ENCODE data around the gene CEP78.
"Not testable (repeated sequence)": the region's sequence is repeated elsewhere in the genome, so short reads cannot be mapped to it uniquely, and the experiment has no call there.

CEP78 gene

GRCh38 chr9:78235762-78236550 is at the start of gene CEP78:
CEP78 (plus strand) TSS chr9:78236075; CDS start chr9:78236351, 276 bp downstream.
- DNase-seq: peak; percentile 82 to 89 (median 83)

- DNase-seq: peak; percentile 44 to 53 (median 49)
Measured at GRCh38 chr9:78187763-78188484, 48.0 kb upstream of the CEP78 start.

DNA sequence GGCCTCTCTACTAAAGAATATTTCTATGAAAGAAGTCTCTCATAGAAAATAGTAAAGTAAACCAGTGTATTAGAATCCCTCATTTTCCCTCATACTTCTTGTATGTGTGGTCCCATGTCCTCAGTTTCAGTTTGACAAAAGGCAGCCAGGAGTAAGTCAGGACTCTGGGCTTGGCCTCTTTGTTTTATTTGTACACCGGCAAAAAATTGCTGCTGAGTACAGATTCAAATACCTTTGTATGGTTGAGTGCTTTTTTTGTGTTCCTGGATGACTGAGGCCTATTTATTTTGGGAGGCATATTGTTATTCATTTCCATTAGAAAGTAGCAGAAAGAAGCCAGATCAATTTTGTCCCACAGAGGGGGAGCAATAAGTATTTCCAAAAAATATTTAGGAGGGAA is 47.3 kb upstream of the CEP78 start:
- DNase-seq: no peak

DNA sequence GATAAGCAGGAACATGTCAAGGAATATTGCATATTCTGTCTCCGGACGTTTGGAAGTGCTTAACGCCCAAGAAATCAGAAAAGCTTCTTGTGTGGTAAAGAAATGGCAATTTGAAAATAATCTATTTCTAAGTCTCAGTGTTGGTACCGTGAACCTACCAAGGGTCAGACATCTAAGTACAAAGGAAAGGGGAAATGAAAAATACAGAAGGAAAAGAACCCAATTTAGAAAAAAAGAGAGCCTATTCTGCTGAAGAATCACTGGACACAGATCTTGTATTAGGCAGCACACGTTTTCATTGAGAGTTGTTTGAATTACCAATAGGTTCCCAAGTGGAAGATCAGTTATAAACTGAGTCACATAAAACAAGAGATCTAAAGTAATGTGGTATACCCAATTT is 46.9 kb upstream of the CEP78 start:
- peak in 2 of 3 donors; percentile 24 to 32 for DNase-seq

DNA sequence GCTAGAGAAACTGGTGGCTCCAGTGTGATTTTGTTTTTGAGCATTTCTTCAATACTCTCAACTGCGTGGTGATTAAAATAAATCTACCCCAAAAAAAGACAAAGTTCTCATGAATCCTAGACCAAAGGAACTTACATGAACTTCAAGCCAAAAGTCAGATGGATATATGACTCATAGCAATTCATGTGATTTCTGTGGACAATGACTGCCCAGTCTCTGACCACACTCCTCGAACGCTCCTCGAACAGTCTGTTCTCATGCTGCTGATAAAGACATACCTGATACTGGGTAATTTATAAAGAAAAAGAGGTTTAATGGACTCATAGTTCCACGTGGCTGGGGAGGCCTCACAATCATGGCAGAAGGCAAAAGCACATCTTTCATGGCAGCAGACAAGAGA is 46.4 kb upstream of the CEP78 start:
- peak; percentile 55 to 76 (median 74) for DNase-seq

DNA sequence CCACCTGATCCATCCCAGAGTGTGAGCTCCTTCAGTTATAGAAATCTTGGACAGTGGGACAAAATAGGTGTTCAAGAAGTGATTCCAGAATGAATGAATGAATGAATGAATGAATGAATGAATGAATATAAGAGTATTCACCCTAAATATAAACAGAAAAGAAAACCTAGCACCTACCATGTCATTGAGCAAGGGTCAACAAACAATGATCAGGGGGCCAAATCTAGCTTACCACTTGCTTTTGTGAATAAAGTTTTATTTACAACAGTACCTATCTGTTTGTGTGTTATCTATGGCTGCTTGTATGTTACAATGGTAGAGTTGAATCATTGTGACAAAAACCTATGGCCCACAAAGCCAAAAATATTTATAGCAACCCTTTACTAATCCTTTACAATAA is 43.9 kb upstream of the CEP78 start:
- no peak for DNase-seq

DNA sequence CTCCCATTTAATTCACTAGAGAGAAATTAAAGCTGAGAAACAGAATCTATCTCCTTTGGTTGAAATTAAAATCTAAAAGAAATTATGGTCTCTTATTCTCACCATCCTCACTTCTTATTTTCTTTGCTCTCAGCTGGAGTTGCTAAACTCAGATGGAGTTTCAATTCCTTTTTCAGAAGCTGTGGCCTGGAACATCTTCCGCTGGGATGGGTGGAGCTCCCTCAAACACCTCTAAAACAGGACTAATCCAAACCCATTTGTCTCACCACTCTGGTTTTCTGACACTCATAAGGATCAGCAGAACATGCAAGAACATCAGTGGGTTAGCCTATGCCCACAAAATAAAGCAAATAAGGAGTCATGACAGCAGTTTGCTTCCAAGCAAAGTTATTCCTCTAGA is 39.6 kb upstream of the CEP78 start:
- peak; percentile 18 to 49 (median 39) for DNase-seq

- peak; percentile 33 to 41 (median 34) for DNase-seq
Measured at GRCh38 chr9:78201158-78201777, 34.6 kb upstream of the CEP78 start.

DNA sequence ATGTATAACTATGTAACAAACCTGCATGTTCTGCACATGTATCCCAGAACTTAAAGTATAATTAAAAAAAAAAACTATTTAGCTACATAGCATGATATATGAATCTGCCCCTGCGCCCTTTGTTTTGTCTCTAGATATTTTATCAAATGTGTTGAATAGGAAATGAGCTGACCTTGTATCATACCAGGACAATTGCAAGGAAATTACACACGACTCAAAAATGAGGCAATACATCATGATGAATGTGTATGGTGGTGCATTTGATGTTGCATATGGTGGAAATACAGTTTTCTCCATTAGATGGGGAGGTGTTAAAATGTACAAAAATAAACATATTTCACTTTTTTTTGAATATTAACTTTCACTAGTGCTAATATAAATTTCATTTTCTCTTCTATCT is 28.6 kb upstream of the CEP78 start:
- no peak for DNase-seq

- DNase-seq: no peak
Measured at GRCh38 chr9:78207901-78208300, 28.0 kb upstream of the CEP78 start.

DNA sequence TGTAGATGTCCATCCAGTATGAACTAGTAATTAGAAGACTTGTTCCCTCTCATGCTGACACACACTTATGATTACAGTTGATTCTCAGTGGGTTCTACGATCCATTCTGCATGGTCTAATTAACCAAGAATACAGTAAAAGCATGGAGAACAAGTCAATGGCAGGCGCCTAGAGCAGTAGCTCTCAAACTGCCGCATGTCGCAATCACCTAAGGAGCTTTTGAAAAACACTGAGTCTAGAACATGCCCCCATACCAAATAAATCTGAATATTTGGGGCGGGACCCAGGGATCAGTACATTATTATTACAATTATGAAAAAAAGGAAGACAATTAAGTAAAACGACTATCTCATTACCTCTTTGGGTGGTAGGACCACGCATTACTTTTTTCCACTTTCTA is 26.7 kb upstream of the CEP78 start:
- DNase-seq: no peak

DNA sequence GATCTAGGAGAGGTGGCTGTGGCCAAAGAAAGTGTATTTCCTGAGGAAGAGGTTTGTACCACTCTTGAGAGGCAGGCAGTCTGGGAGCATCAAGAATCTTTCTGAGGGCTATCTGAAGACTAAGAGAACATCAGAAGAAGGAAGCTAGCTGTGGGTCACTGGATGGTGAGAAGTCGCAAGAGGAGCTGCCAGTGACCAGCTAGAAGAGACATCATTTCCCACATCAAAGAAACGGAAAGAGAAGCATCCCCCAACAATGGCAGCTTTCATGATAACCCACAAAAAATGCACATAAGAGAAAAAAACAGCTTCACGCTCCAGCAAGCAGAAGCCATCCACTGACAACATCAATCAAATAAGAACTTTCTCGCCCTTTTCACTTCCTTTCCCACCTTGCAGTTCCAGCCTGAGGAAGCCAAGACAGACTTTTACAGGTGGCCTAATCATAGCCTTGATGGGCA is 25.0 kb upstream of the CEP78 start:
- no peak for DNase-seq

DNA sequence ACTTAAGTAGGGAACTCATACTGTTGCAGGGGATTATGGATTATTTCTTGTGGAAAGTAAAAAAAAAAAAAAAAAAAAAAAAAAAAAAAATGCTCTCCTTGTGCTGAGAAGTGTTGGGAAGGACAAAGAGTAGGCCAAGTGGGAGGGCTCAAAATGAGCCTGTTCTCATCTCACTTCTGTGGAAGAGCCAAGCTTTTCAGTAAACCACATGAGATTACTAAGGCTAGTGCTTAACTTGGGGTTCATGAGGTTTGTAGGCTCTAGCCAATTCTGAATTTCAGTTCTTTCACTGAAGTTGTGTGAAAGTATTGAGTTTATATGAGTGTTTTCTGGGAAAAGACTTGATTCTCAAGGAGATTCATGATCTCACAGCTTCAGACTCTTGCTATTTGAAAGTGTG is 23.0 kb upstream of the CEP78 start:
- DNase-seq: no peak

DNA sequence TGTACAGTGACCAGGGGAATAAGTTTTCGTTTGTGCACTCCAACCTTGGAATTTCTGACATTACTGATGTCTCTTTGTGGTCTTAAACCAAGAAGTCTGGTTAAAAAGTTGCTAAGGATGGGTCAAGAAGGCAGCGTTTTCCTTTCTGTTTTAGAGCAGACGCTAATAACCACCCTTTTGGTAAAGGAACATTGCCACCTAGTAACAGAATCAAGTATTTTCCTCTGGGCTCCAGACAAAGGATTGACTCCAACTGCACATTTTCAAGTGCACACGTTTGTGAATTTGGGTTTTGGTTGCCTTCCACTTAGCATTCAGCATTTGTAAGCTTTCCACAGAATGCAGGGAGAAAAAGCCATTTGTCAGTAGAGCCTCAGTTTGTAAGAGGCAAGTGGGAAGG is 22.2 kb upstream of the CEP78 start:
- DNase-seq: peak; percentile 42 to 59 (median 58)

DNA sequence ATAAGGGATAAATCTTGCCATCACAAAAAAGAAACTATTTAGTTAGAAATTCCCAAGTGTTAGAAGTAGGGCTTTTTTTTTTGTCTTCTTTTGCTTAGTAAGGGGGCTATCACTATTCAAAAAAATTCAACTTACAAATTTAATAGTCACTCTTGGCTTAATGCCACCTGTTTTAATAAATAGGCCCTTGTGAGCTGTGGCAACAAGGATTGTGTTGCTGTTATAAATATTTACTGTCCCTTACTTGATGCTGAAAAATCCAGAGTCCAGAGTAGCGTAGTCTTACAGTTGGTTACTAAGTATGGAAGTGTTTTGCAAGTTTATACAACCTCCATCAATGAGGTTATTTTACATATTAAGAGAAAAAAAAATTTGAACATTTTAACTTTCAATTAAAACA is 21.4 kb upstream of the CEP78 start:
- no peak for DNase-seq

- DNase-seq: no peak
Measured at GRCh38 chr9:78215706-78216105, 20.2 kb upstream of the CEP78 start.

- no peak for DNase-seq
Measured at GRCh38 chr9:78218890-78219289, 17.0 kb upstream of the CEP78 start.

DNA sequence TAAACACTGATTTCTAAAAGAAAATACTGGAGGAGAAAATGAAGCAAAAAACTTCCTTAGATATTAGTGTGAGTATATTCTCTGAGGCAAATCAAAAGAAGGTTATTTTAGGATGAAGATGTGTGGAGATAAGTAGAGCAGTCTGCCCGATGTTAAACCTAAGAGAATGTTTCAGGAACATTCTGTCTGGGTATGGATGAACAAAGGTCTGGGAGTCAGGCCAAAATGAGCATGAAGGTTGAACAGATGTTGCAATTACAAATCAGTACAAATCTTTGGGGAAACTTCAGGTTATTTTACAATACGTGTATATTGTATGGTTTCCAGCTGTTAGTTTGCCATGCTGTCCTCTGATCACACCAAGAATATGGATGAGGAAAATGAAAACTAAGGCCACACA is 14.4 kb upstream of the CEP78 start:
- DNase-seq: no peak

DNA sequence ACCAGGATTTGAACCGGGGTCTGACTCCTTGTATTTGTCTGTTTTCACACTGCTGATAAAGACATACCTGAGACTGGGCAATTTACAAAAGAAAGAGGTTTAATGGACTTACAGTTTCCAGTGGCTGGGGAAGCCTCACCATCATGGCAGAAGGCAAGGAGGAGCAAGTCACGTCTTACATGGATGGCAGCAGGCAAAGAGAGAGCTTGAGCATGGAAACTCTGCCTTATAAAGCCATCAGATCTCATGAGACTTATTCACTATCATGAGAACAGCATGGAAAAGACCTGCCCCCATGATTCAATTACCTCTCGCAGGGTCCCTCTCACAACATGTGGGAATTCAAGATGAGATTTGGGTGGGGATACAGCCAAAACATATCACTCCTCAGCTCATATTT is 14.0 kb upstream of the CEP78 start:
- DNase-seq: not testable (repeated sequence)

DNA sequence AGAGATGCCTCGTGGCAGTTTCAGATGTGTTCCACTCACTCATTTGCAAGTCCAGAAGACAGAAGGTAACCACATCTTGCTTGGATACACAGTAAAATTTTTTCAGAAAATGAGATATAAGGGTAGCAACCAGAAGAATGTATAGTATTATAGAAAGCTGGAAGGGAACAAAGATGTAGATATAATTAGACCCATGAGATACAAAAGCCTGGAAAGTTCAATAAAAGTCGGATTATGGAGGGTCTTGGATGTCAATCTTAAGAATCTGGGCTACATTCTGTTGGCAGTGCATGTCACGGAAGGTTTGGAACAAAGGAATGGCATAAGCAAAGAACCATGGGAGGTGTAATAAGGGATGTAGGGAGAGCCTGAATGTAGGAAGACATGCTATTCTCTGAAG is 5.1 kb upstream of the CEP78 start:
- DNase-seq: no peak

- DNase-seq: not testable (repeated sequence)
Measured at GRCh38 chr9:78232471-78232870, 3.4 kb upstream of the CEP78 start.

- no peak for DNase-seq
Measured at GRCh38 chr9:78234810-78235209, 1.1 kb upstream of the CEP78 start.

- DNase-seq: peak in 1 of 3 donors; percentile 11
Measured at GRCh38 chr9:78235256-78235761, 566 bp upstream of the CEP78 start.

DNA sequence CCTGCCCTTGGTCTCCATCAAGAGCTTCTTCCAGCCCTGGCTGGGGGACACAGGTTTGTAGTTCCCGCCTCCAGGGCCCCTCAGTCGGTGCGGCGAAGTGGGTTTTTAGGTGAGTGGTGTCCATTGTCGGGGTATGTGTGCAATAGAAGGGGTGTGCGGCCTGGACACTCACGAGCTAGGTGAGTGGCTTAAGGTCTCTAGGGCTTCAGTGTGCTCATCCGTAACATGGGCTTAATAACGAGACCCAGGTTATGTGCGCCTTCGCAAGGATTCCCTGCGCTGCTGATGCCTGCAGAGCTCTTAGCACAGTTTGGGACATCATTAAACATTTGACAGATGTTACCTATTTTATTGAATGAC is 656 bp downstream of the CEP78 start:
- no peak for DNase-seq
